ENCODE results near the gene CD248.
A peak's percentile ranks its signal among the peaks of the same experiment; 100 is the strongest.
"Not testable (repeated sequence)": the region's sequence is repeated elsewhere in the genome, so short reads cannot be mapped to it uniquely, and the experiment has no call there.

Gene CD248

GRCh38 chr11:66332371-66333219 is 15.8 kb upstream of the CD248 start:
- in situ Hi-C loops (cut with HindIII; ENCODE audit: low pct_ligation_motif_present, low pct_unique_long_range_greater_than_20kb, low sequenced_read_pairs): no loop called here
- no peak for DNase-seq

GRCh38 chr11:66331542-66332370 is 14.9 kb upstream of the CD248 start:
- no peak for DNase-seq
- in situ Hi-C loops (cut with HindIII; ENCODE audit: low pct_ligation_motif_present, low pct_unique_long_range_greater_than_20kb, low sequenced_read_pairs): no loop called here

- in situ Hi-C loops (cut with HindIII; ENCODE audit: low pct_ligation_motif_present, low pct_unique_long_range_greater_than_20kb, low sequenced_read_pairs): no loop called here
Measured at GRCh38 chr11:66330931-66331330, 14.1 kb upstream of the CD248 start.

DNA sequence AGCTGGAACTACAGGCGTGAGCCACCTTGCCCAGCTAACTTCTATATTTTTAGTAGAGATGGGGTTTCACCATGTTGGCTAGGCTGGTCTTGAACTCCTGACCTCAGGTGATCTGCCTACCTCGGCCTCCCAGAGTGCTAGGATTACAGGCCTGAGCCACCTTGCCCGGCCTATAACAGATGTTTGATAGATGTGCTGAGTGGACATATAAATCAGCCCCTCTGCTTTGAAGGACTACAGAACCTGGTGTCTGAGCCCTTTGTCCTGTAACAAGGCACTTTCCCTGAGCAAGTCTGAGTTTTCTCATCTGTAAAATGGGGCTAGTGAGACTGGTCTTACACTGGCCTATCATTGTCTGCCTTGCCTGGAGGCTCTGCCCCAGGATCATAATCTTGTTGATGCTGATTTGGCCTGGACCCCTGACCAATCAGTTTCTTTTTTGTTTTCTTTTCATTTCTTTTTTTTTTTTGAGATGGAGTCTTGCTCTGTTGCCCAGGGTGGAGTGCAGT is 12.4 kb upstream of the CD248 start:
- in situ Hi-C loops (cut with HindIII; ENCODE audit: low pct_ligation_motif_present, low pct_unique_long_range_greater_than_20kb, low sequenced_read_pairs): no loop called here
- no peak for DNase-seq

More at GRCh38 chr11:66330931-66331330, 14.1 kb upstream of the CD248 start:
- no peak for DNase-seq

- DNase-seq: peak; percentile 69
- in situ Hi-C loops (cut with HindIII; ENCODE audit: low pct_ligation_motif_present, low pct_unique_long_range_greater_than_20kb, low sequenced_read_pairs): no loop called here
Measured at GRCh38 chr11:66328302-66329144, 11.7 kb upstream of the CD248 start.

DNA sequence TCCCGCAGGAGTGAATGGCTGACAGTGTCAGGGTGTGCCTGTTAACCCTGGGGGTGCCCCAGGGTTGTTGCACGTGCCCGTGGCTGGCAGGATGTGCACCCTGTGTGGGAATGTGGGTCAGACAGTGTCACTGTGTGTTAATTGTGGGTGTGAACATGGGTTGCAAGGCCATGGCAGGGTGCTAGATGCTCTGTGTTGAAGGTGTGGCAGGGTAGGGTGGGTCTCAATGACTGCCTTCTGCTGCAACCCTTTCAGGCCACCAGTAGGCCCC is 11.1 kb upstream of the CD248 start:
- no peak for DNase-seq
- in situ Hi-C loops (cut with HindIII; ENCODE audit: low pct_ligation_motif_present, low pct_unique_long_range_greater_than_20kb, low sequenced_read_pairs): no loop called here

GRCh38 chr11:66327171-66328030 is 10.6 kb upstream of the CD248 start:
- in situ Hi-C loops (cut with HindIII; ENCODE audit: low pct_ligation_motif_present, low pct_unique_long_range_greater_than_20kb, low sequenced_read_pairs): no loop called here
- peak; percentile 46 for DNase-seq

GRCh38 chr11:66326261-66327111 is 9.6 kb upstream of the CD248 start:
- in situ Hi-C loops (cut with HindIII; ENCODE audit: low pct_ligation_motif_present, low pct_unique_long_range_greater_than_20kb, low sequenced_read_pairs): no loop called here
- no peak for DNase-seq

- no peak for DNase-seq
- in situ Hi-C loops (cut with HindIII; ENCODE audit: low pct_ligation_motif_present, low pct_unique_long_range_greater_than_20kb, low sequenced_read_pairs): no loop called here
Measured at GRCh38 chr11:66325263-66325671, 8.4 kb upstream of the CD248 start.

GRCh38 chr11:66324664-66325063 is 7.8 kb upstream of the CD248 start:
- no peak for DNase-seq
- in situ Hi-C loops (cut with HindIII; ENCODE audit: low pct_ligation_motif_present, low pct_unique_long_range_greater_than_20kb, low sequenced_read_pairs): no loop called here

DNA sequence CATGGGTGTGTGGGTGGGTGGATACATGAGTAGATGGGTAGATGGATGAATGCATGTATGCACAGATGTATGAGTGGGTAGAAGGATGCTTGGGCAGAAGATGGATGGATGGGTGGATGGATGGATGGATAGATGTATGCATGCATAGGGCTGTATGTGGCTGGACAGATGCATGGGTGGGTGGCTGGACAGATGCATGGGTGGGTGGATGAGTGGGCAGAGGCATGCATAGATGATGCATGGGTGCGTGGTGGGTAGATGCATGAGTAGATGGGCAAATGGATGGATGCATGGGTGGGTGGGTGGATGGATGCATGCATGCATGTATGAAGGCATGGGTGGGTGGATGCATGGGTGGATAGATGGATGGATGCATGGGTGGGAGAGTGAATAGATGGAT is 6.8 kb upstream of the CD248 start:
- in situ Hi-C loops (cut with HindIII; ENCODE audit: low pct_ligation_motif_present, low pct_unique_long_range_greater_than_20kb, low sequenced_read_pairs): no loop called here
- DNase-seq: no peak

GRCh38 chr11:66322732-66323427 is 6.0 kb upstream of the CD248 start:
- no peak for DNase-seq
- in situ Hi-C loops (cut with HindIII; ENCODE audit: low pct_ligation_motif_present, low pct_unique_long_range_greater_than_20kb, low sequenced_read_pairs): no loop called here

DNA sequence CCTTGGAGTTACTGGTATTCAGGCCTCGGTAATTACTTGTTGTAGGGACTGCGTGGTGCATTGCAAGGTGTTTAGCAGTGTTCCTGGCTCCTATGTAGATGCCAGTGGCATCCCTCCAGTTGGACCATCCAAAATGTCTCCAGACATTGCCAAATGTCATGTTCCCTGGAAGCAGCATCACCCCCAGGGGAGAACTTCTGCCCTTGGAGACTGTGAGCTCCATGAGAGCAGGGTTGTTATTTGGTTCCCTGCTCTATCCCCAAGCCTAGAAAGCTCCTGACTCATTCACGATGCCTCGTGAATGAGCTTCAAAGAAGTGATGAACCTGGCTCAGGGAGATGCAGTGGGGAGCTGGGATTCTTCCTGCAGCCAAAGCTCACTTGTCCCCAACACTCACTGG is 4.8 kb upstream of the CD248 start:
- in situ Hi-C loops (cut with HindIII; ENCODE audit: low pct_ligation_motif_present, low pct_unique_long_range_greater_than_20kb, low sequenced_read_pairs): no loop called here
- DNase-seq: no peak

- DNase-seq; in situ Hi-C loops (cut with HindIII; ENCODE audit: low pct_ligation_motif_present, low pct_unique_long_range_greater_than_20kb, low sequenced_read_pairs): not testable (repeated sequence)
Measured at GRCh38 chr11:66320748-66321147, 3.9 kb upstream of the CD248 start.

GRCh38 chr11:66320289-66320688 is 3.4 kb upstream of the CD248 start:
- in situ Hi-C loops (cut with HindIII; ENCODE audit: low pct_ligation_motif_present, low pct_unique_long_range_greater_than_20kb, low sequenced_read_pairs); DNase-seq: not testable (repeated sequence)

DNA sequence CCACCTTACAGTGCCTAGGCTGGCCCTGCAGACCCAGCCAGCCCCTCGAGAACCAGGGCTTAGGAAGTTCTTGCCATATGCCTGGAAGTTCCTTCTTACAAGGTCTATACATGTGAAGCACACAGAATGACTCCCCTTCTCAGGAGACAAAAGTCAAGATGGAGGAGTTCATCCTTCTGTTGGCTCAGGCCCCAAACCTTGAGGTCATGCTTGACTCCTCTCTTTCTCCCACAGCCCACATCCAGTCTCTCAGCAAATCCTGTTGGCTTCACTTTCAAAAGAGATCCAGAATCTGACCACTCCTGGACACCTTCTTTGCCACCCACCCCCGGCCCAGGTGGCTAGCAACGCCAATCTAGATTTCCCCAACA is 1.7 kb upstream of the CD248 start:
- no peak for DNase-seq
- in situ Hi-C loops (cut with HindIII; ENCODE audit: low pct_ligation_motif_present, low pct_unique_long_range_greater_than_20kb, low sequenced_read_pairs): no loop called here
